ENCODE measurements around the gene FOCAD.

The FOCAD gene

GRCh38 chr9:20694248-20694647, 10.2 kb downstream of the FOCAD start:
- Histone ChIP-seq H3F3A (ENCODE audit: control insufficient read depth, insufficient read depth) (no peaks in the 10 kb centered on the region), H3K4me2 (ENCODE audit: low read length) (no peak overlapping the region), H3K4me3 (ENCODE audit: low read length) (no peak overlapping the region), H3K36me3 (ENCODE audit: control insufficient read depth, low read length) (no peaks in the 10 kb centered on the region), H4K20me1 (ENCODE audit: control insufficient read depth, insufficient read depth, low read depth, low read length) (no peaks in the 10 kb centered on the region), H3K9me3 (ENCODE audit: control insufficient read depth, insufficient read depth, low read length) (no peaks in the 10 kb centered on the region), H3K9me2 (replicated peaks; ENCODE audit: control insufficient read depth, low read length) (no peaks in the 10 kb centered on the region), H3K27me3 (ENCODE audit: control insufficient read depth, low read length) (no peaks in the 10 kb centered on the region), H3K27ac (ENCODE audit: low read depth, low read length) (no peak overlapping the region), H3K79me2 (ENCODE audit: control insufficient read depth, low read length) (peaks cover 12% of the 10 kb centered on the region), H3K4me1 (ENCODE audit: control insufficient read depth, low read length) (no peaks in the 10 kb centered on the region)
- no peak for TF ChIP-seq EZH2phosphoT487 (IDR thresholded peaks at IDR 0.05; ENCODE audit: borderline replicate concordance, low read length)
- TF ChIP-seq, protein P1, sequence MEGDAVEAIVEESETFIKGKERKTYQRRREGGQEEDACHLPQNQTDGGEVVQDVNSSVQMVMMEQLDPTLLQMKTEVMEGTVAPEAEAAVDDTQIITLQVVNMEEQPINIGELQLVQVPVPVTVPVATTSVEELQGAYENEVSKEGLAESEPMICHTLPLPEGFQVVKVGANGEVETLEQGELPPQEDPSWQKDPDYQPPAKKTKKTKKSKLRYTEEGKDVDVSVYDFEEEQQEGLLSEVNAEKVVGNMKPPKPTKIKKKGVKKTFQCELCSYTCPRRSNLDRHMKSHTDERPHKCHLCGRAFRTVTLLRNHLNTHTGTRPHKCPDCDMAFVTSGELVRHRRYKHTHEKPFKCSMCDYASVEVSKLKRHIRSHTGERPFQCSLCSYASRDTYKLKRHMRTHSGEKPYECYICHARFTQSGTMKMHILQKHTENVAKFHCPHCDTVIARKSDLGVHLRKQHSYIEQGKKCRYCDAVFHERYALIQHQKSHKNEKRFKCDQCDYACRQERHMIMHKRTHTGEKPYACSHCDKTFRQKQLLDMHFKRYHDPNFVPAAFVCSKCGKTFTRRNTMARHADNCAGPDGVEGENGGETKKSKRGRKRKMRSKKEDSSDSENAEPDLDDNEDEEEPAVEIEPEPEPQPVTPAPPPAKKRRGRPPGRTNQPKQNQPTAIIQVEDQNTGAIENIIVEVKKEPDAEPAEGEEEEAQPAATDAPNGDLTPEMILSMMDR (IDR thresholded peaks at IDR 0.05; ENCODE audit: low read depth, low read length, poor library complexity, severe bottlenecking), result no peak

DNA sequence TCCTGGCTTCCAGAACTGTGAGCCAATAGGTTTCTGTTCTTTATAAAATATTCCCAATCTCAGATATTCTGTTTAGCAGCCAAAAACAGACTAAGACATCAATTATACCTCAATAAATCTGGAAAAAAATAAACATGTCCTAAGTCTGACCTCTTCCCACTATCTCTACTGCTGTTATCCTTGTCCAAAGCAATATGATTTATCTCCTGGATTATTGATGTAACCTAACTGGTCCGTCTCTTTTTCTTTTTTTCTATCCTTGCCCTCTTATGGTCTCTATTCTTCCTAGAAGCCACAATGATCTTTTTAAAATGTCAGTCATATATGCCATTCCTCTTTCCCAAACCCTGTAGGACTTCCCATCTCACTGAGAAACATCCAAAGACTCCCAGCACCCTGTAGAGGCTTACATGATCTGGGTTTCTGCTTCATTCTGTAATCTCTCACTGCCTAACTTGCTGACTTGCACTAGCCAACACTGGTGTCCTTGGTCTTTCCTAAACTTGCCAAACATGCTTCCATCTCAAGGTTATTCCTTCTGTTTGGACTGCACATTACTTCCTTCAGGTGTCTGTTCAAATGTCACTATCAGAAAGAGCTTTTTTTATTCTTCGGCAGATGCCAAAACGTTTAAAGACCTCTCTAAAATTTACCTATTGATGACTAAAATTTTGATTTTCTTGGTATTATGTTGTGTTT, 13.1 kb downstream of the FOCAD start:
- H3K79me2 ChIP-seq (ENCODE audit: control insufficient read depth, low read length), result no peaks in the 10 kb centered on the region; the same call in 1 of the 2 replicates
- no peak for TF ChIP-seq EZH2phosphoT487 (IDR thresholded peaks at IDR 0.05; ENCODE audit: borderline replicate concordance, low read length)
- TF ChIP-seq, protein P1 (IDR thresholded peaks at IDR 0.05; ENCODE audit: low read depth, low read length, poor library complexity, severe bottlenecking), result no peak

DNA sequence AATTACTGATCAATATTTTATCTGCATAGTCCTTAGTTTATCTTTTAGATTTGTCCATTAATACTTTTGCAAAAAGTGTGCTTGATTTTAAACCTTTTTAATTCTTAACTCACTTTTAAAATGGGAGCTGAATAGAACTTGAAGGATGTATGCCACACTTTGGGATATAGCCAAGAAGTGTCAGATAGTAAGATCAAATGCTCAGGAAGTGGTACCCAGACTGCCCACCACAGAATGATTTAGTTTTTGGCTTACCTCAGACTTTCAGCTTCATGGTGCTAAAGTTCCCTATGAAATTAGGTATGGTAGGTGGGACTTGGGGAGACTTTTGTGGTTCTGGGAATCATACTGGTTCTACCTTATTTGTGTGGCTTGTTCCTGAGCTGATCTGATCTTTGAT, 14.7 kb downstream of the FOCAD start:
- H3K36me3 ChIP-seq (ENCODE audit: control insufficient read depth, low read length), result no peaks in the 10 kb centered on the region
- H3K27me3 ChIP-seq (ENCODE audit: control insufficient read depth, low read length), result no peaks in the 10 kb centered on the region
- no peak overlapping the region for H3K4me2 ChIP-seq (ENCODE audit: low read length)
- H3K27ac ChIP-seq (ENCODE audit: low read depth, low read length), result no peak overlapping the region
- H3K4me3 ChIP-seq (ENCODE audit: low read length), result no peak overlapping the region
- H4K20me1 ChIP-seq (ENCODE audit: control insufficient read depth, insufficient read depth, low read depth, low read length), result no peaks in the 10 kb centered on the region
- no peaks in the 10 kb centered on the region for H3K9me2 ChIP-seq (replicated peaks; ENCODE audit: control insufficient read depth, low read length)
- no peaks in the 10 kb centered on the region for H3K4me1 ChIP-seq (ENCODE audit: control insufficient read depth, low read length)
- no peaks in the 10 kb centered on the region for H3K79me2 ChIP-seq (ENCODE audit: control insufficient read depth, low read length)
- TF ChIP-seq, protein P1 (IDR thresholded peaks at IDR 0.05; ENCODE audit: low read depth, low read length, poor library complexity, severe bottlenecking), result no peak
- no peak for TF ChIP-seq EZH2phosphoT487 (IDR thresholded peaks at IDR 0.05; ENCODE audit: borderline replicate concordance, low read length)
- no peaks in the 10 kb centered on the region for H3K9me3 ChIP-seq (ENCODE audit: control insufficient read depth, insufficient read depth, low read length)
- no peaks in the 10 kb centered on the region for H3F3A ChIP-seq (ENCODE audit: control insufficient read depth, insufficient read depth)

More for the DNA sequence above, 13.1 kb downstream of the FOCAD start:
- no peaks in the 10 kb centered on the region for H3K27me3 ChIP-seq (ENCODE audit: control insufficient read depth, low read length)
- no peak overlapping the region for H3K27ac ChIP-seq (ENCODE audit: low read depth, low read length)
- H3F3A ChIP-seq (ENCODE audit: control insufficient read depth, insufficient read depth), result no peaks in the 10 kb centered on the region
- H3K4me1 ChIP-seq (ENCODE audit: control insufficient read depth, low read length), result no peaks in the 10 kb centered on the region
- no peaks in the 10 kb centered on the region for H3K36me3 ChIP-seq (ENCODE audit: control insufficient read depth, low read length)
- H4K20me1 ChIP-seq (ENCODE audit: control insufficient read depth, insufficient read depth, low read depth, low read length), result no peaks in the 10 kb centered on the region
- H3K4me3 ChIP-seq (ENCODE audit: low read length), result no peak overlapping the region
- H3K9me3 ChIP-seq (ENCODE audit: control insufficient read depth, insufficient read depth, low read length), result no peaks in the 10 kb centered on the region
- no peak overlapping the region for H3K4me2 ChIP-seq (ENCODE audit: low read length)
- H3K9me2 ChIP-seq (replicated peaks; ENCODE audit: control insufficient read depth, low read length), result no peaks in the 10 kb centered on the region

Data from DOHH2 (cell line).